H9 (cell line): Measurements from ENCODE around the gene LRTM2. TPM values are rescaled to one million over a fixed set of nuclear protein-coding genes. Genes with fewer than 3 reads are reported as not detected.

Source experiments
- DNase-seq: peaks from one replicate; pipeline ENCODE4 v3.0.0-alpha.2; 2017
- H2AFZ ChIP-seq: one replicate; pipeline ENCODE4 v1.6.1; 2013; ENCODE audit warnings: mild to moderate bottlenecking, low read length, control low read depth, moderate library complexity
- H2AK5ac ChIP-seq: 2 replicates; pipeline ENCODE4 v1.6.1; 2013; ENCODE audit warnings: low read length, control low read depth, mixed read lengths; ENCODE audit not compliant: insufficient read length
- H2BK120ac ChIP-seq: one replicate; pipeline ENCODE4 v1.6.1; 2013; ENCODE audit warnings: low read depth, mild to moderate bottlenecking, low read length, control low read depth, inconsistent platforms; ENCODE audit not compliant: poor library complexity, severe bottlenecking
- H2BK12ac ChIP-seq: 2 replicates; pipeline ENCODE4 v1.6.1; 2013; ENCODE audit warnings: low read length, control low read depth, mixed read lengths, low read depth; ENCODE audit not compliant: insufficient read length
- H2BK15ac ChIP-seq: 2 replicates; pipeline ENCODE4 v1.6.1; 2013; ENCODE audit warnings: low read depth, low read length, control low read depth
- H2BK20ac ChIP-seq: one replicate; pipeline ENCODE4 v1.6.1; 2013; ENCODE audit warnings: low read depth, mild to moderate bottlenecking, low read length, control low read depth, inconsistent platforms; ENCODE audit not compliant: poor library complexity, severe bottlenecking
- H2BK5ac ChIP-seq: 2 replicates; pipeline ENCODE4 v1.6.1; 2013; ENCODE audit warnings: low read length, control low read depth, mixed read lengths; ENCODE audit not compliant: insufficient read length
- H3K14ac ChIP-seq: 2 replicates; pipeline ENCODE4 v1.6.1; 2013; ENCODE audit warnings: low read length, control low read depth; ENCODE audit not compliant: insufficient read depth
- H3K18ac ChIP-seq: 2 replicates; pipeline ENCODE4 v1.6.1; 2013; ENCODE audit warnings: low read depth, mild to moderate bottlenecking, mixed read lengths, low read length, control low read depth; ENCODE audit not compliant: insufficient read length
- H3K23ac ChIP-seq: 2 replicates; pipeline ENCODE4 v1.6.1; 2013; ENCODE audit warnings: low read length, control low read depth, mixed read lengths, low read depth; ENCODE audit not compliant: insufficient read length
- H3K23me2 ChIP-seq: 2 replicates; pipeline ENCODE4 v1.6.1; 2013; ENCODE audit warnings: low read depth, mild to moderate bottlenecking, mixed read lengths, low read length, control low read depth; ENCODE audit not compliant: insufficient read length, poor library complexity, severe bottlenecking
- H3K27ac ChIP-seq: 2 replicates; pipeline ENCODE4 v1.5.1; 2013; ENCODE audit warnings: low read length, control low read depth, mixed read lengths, low read depth; ENCODE audit not compliant: insufficient read length
- H3K27me3 ChIP-seq: 2 replicates; pipeline ENCODE4 v1.6.1; 2013; ENCODE audit warnings: low read length, control low read depth, inconsistent platforms; ENCODE audit not compliant: insufficient read depth
- H3K4ac ChIP-seq: 2 replicates; pipeline ENCODE4 v1.6.1; 2013; ENCODE audit warnings: low read depth, mild to moderate bottlenecking, control low read depth, inconsistent platforms, low read length, moderate library complexity
- H3K4me1 ChIP-seq: 2 replicates; pipeline ENCODE4 v1.6.1; 2013; ENCODE audit warnings: low read length, control low read depth, inconsistent platforms; ENCODE audit not compliant: insufficient read depth
- H3K4me2 ChIP-seq: 2 replicates; pipeline ENCODE4 v1.6.1; 2013; ENCODE audit warnings: low read length, control low read depth, mixed read lengths; ENCODE audit not compliant: insufficient read length, insufficient read depth
- H3K56ac ChIP-seq: 2 replicates; pipeline ENCODE4 v1.6.1; 2013; ENCODE audit warnings: low read depth, mild to moderate bottlenecking, mixed read lengths, low read length, control low read depth; ENCODE audit not compliant: insufficient read length
- H3K79me1 ChIP-seq: 2 replicates; pipeline ENCODE4 v1.6.1; 2013; ENCODE audit warnings: low read depth, mild to moderate bottlenecking, moderate library complexity, low read length, control low read depth, inconsistent platforms; ENCODE audit not compliant: insufficient read depth, poor library complexity, severe bottlenecking
- H3K79me2 ChIP-seq: 2 replicates; pipeline ENCODE4 v1.6.1; 2013; ENCODE audit warnings: low read length, control low read depth, inconsistent platforms; ENCODE audit not compliant: insufficient read depth
- H3K9ac ChIP-seq: 2 replicates; pipeline ENCODE4 v1.6.1; 2013; ENCODE audit warnings: low read length, control low read depth, mixed read lengths; ENCODE audit not compliant: insufficient read length; ENCODE audit errors: extremely low read depth
- H3K9me3 ChIP-seq: one replicate; pipeline ENCODE4 v1.6.1; 2013; ENCODE audit warnings: low read depth, low read length, inconsistent platforms; ENCODE audit not compliant: control insufficient read depth
- H3T11ph ChIP-seq: one replicate; pipeline ENCODE4 v1.6.1; 2013; ENCODE audit warnings: mild to moderate bottlenecking, low read length, control low read depth, inconsistent platforms
- H4K20me1 ChIP-seq: one replicate; pipeline ENCODE4 v1.6.1; 2013; ENCODE audit not compliant: control insufficient read depth, insufficient read length, insufficient read depth
- H4K5ac ChIP-seq: 2 replicates; pipeline ENCODE4 v1.6.1; 2013; ENCODE audit warnings: low read depth, mild to moderate bottlenecking, mixed read lengths, low read length, control low read depth; ENCODE audit not compliant: insufficient read length
- H4K8ac ChIP-seq: replicated peaks from 2 replicates; pipeline ENCODE4 v1.6.1; 2013; ENCODE audit warnings: low read length, control low read depth, mixed read lengths, low read depth; ENCODE audit not compliant: insufficient read length
- H4K91ac ChIP-seq: 2 replicates; pipeline ENCODE4 v1.6.1; 2013; ENCODE audit warnings: low read depth, mild to moderate bottlenecking, moderate library complexity, mixed read lengths, low read length, control low read depth; ENCODE audit not compliant: insufficient read length
- H3K27ac Mint-ChIP-seq, 3 experiments: 2 replicates in 2 of 3; 3 replicates in 1 of 3; pipeline ENCODE4 v1.8.0; 2020 to 2021; ENCODE audit warnings: mixed read lengths in 3 of 3, mild to moderate bottlenecking in 1 of 3, moderate library complexity in 1 of 3
- H3K27me3 Mint-ChIP-seq: 2 replicates; pipeline ENCODE4 v1.8.0; 2021; ENCODE audit warnings: low read depth, mild to moderate bottlenecking, moderate library complexity, mixed read lengths
- H3K36me3 Mint-ChIP-seq, 3 experiments: 2 replicates in 2 of 3; 3 replicates in 1 of 3; pipeline ENCODE4 v1.8.0; 2020 to 2021; ENCODE audit warnings: low read depth in 3 of 3, mixed read lengths in 3 of 3; ENCODE audit not compliant: insufficient read depth in 1 of 3
- H3K4me1 Mint-ChIP-seq, 2 experiments: 2 replicates each; pipeline ENCODE4 v1.8.0; 2020; ENCODE audit warnings: mixed read lengths in 2 of 2
- H3K4me3 Mint-ChIP-seq, 2 experiments: 2 replicates in 1 of 2; 3 replicates in 1 of 2; pipeline ENCODE4 v1.8.0; 2020 to 2021; ENCODE audit warnings: mild to moderate bottlenecking in 2 of 2, mixed read lengths in 2 of 2, moderate library complexity in 1 of 2
- H3K9me3 Mint-ChIP-seq, 2 experiments: 2 replicates in 1 of 2; 3 replicates in 1 of 2; pipeline ENCODE4 v1.8.0; 2020; ENCODE audit warnings: mild to moderate bottlenecking in 2 of 2, mixed read lengths in 2 of 2, moderate library complexity in 1 of 2
- WGBS: extraction: QIAGEN DNeasy Blood & Tissue Kit; methylation state at CpG from one replicate; pipeline ENCODE4 v1.1.7; 2013; ENCODE audit warnings: missing lambda C conversion rate, low lambda C conversion rate, mixed read lengths; ENCODE audit not compliant: insufficient read length; ENCODE audit errors: extremely low coverage; 5-methylcytosine and 5-hydroxymethylcytosine counted together
- total RNA-seq: library from RNA; stranded (reverse); gene quantifications from 2 replicates; pipeline ENCODE4 v1.2.1, GENCODE V29; 2021
- TF ChIP-seq, protein P1 (sequence below): fragments of 200-600 bp; sonication (generic); conservative IDR thresholded peaks from 3 replicates; pipeline ENCODE4 v1.8.0; 2021; ENCODE audit warnings: antibody characterized with exemption, mild to moderate bottlenecking

Gene LRTM2
- total RNA-seq, 1 experiment from 2014 or later = not detected

DNA sequence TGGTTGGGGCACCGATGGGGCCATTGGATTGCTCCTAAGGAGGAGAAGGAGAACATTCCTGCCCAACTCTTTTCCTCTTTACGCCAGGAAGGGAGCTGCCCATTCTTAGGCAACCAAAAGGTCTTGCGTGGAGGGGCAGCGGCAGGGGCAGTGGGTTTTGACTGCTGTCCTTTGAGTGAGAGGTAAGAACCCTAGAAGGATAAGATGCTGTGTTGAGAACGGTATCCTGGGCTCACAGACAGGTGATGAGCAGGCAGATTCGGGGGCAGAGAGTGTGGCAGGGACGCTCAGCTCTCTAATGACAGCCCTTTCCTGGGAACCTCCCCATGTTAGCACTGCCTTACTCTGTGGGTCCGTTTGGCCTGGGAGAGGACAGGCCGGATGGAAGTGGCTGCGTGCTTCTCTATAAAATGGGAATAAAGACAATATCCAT is 13.2 kb downstream of the LRTM2 start:
- H3K79me2 ChIP-seq = no peaks in the 10 kb centered on the region
- no peak overlapping the region for H2BK20ac ChIP-seq
- H2BK120ac ChIP-seq = no peak overlapping the region
- no peak overlapping the region for H3K4me3 Mint-ChIP-seq
- H3K27me3 ChIP-seq = no peaks in the 10 kb centered on the region
- no peak overlapping the region for H4K8ac ChIP-seq
- H3K9me3 ChIP-seq = no peaks in the 10 kb centered on the region
- no peak for DNase-seq
- no peak overlapping the region for H3K4ac ChIP-seq
- H3K14ac ChIP-seq = no peak overlapping the region
- H3K79me1 ChIP-seq = no peaks in the 10 kb centered on the region
- no CpG with 5 or more reads among the region's 10 CpGs for WGBS
- no peak overlapping the region for H3K27ac Mint-ChIP-seq
- H2BK5ac ChIP-seq = no peak overlapping the region
- no peak overlapping the region for H3K23ac ChIP-seq
- peaks cover 40% of the 10 kb centered on the region for H3K27me3 Mint-ChIP-seq
- H3K4me1 ChIP-seq = no peaks in the 10 kb centered on the region
- H3K18ac ChIP-seq = no peak overlapping the region
- peaks cover 13 to 39% of the 10 kb centered on the region in 2 experiments for H3K4me1 Mint-ChIP-seq
- no peaks in the 10 kb centered on the region; a peak in 1 of 5 replicates for H3K9me3 Mint-ChIP-seq
- H3T11ph ChIP-seq = no peak overlapping the region
- no peak overlapping the region for H4K5ac ChIP-seq
- H2AK5ac ChIP-seq = no peak overlapping the region
- H4K20me1 ChIP-seq = no peaks in the 10 kb centered on the region
- H2AFZ ChIP-seq = no peak overlapping the region
- no peak overlapping the region for H3K27ac ChIP-seq
- no peak overlapping the region for H2BK15ac ChIP-seq
- H3K23me2 ChIP-seq = no peaks in the 10 kb centered on the region
- no peak overlapping the region for H3K4me2 ChIP-seq
- H4K91ac ChIP-seq = no peak overlapping the region
- H3K56ac ChIP-seq = no peak overlapping the region
- H2BK12ac ChIP-seq = no peak overlapping the region
- no peak overlapping the region for H3K9ac ChIP-seq
- no peaks in the 10 kb centered on the region for H3K36me3 Mint-ChIP-seq
- TF ChIP-seq, protein P1, sequence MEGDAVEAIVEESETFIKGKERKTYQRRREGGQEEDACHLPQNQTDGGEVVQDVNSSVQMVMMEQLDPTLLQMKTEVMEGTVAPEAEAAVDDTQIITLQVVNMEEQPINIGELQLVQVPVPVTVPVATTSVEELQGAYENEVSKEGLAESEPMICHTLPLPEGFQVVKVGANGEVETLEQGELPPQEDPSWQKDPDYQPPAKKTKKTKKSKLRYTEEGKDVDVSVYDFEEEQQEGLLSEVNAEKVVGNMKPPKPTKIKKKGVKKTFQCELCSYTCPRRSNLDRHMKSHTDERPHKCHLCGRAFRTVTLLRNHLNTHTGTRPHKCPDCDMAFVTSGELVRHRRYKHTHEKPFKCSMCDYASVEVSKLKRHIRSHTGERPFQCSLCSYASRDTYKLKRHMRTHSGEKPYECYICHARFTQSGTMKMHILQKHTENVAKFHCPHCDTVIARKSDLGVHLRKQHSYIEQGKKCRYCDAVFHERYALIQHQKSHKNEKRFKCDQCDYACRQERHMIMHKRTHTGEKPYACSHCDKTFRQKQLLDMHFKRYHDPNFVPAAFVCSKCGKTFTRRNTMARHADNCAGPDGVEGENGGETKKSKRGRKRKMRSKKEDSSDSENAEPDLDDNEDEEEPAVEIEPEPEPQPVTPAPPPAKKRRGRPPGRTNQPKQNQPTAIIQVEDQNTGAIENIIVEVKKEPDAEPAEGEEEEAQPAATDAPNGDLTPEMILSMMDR = no peak
